Stimulated activated naive CD8-positive, alpha-beta T cell treated with anti-CD3 and anti-CD28 coated beads, Interleukin-15, Interleukin-2, amounts not matched to agents 100 U/mL and 50 U/mL, for 24 hours (primary cell): ENCODE results near the gene SEMA3D.

ENCODE experiments used
- ATAC-seq: fragments of 150-1000 bp; cut with Tn5 transposase; one replicate; pipeline ENCODE4 v1.10.0; 2021
- DNase-seq: peaks from one replicate; pipeline ENCODE4 v3.0.0; 2021

SEMA3D gene

GRCh38 chr7:85125176-85125575, 61.7 kb downstream of the SEMA3D start:
- no peak for ATAC-seq

GRCh38 chr7:85119934-85120333, 66.9 kb downstream of the SEMA3D start:
- DNase-seq: no peak

More at GRCh38 chr7:85125176-85125575, 61.7 kb downstream of the SEMA3D start:
- DNase-seq: no peak

GRCh38 chr7:85115862-85116261, 71.0 kb downstream of the SEMA3D start:
- ATAC-seq (no peak), DNase-seq (no peak)

More at GRCh38 chr7:85119934-85120333, 66.9 kb downstream of the SEMA3D start:
- ATAC-seq: no peak

DNA sequence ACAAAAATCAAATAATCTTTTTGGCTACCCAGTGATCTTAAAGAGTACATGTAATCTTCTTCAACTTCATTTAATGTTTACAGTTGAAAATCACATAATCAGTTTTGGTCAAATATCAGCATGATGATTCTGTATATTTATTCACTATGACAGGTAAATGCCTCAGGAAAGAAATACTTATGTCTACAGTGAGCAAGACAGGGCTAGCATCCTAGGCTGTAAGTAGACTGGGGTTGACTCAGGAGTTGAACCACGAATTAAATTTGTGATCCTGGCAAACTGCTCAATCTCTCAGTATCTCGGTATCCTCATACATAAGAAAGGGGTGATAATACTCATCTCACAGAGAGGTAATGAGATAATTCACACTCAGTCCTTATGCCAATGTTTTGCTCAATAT, 71.8 kb downstream of the SEMA3D start:
- no peak for DNase-seq

GRCh38 chr7:85114342-85114741, 72.5 kb downstream of the SEMA3D start:
- DNase-seq (no peak), ATAC-seq (no peak)

More for the DNA sequence above, 71.8 kb downstream of the SEMA3D start:
- no peak for ATAC-seq

GRCh38 chr7:85111761-85112160, 75.1 kb downstream of the SEMA3D start:
- no peak for DNase-seq
- ATAC-seq: no peak

GRCh38 chr7:85106719-85107118, 80.1 kb downstream of the SEMA3D start:
- DNase-seq (no peak), ATAC-seq (no peak)

DNA sequence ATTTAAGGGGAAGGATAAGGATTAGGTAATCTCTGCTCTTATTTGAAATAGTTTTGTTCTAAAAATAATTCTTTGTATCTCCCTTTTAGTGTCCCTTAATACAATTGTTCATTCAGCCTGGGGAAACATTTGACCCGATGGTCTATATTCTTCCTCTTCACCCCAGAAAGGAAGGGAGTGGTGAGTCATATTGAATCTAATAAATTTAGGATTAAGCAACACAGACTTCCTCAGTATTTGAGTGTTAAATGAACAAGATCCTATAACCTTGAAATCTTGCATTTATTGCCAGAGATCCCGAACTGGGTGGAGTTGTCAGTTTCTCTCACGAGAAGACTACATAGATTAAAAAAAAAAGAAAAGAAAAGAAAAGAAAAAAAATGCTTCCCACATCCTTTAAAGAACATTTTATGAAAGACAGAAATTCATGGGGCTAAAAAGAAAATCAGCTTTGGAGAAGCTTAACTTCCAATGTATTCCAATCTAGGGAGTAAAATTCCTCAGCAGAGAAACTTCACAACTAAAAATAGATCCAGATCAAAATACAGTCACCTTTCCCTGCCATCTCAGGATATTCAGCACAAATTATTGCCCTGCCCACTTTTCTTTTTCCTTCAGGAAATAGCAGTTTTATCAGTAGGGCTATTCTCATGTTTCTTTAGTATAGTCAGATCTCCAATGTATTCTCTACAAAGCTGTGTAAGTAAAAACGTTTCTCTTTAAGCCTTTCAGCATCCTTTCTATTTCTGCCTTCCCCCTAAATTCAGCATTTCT, 82.2 kb downstream of the SEMA3D start:
- DNase-seq (no peak), ATAC-seq (no peak)

- DNase-seq (no peak), ATAC-seq (no peak)
Observed at GRCh38 chr7:85103962-85104361, 82.9 kb downstream of the SEMA3D start.

GRCh38 chr7:85103357-85103756, 83.5 kb downstream of the SEMA3D start:
- DNase-seq (no peak), ATAC-seq (no peak)

GRCh38 chr7:85102813-85103350, 84.0 kb downstream of the SEMA3D start:
- ATAC-seq (no peak), DNase-seq (no peak)

DNA sequence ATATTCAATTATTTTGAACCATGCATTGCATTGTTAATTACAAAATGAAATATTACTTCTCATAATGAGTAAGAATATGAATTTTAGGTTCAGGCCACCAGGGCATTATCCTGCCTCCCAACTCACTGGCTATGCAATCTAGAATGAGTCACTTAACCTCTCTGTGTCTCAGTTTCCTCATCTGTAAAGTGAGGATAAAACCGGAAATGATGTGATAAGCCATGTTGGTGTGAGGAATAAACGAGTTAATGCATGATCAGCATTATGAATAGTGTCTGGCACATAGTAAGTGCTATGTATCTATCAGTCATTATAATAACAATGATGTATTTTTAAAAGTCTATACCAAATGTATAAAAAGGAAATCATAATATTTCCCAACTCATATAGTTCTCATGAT, 85.5 kb downstream of the SEMA3D start:
- ATAC-seq (no peak), DNase-seq (no peak)

GRCh38 chr7:85097844-85098243, 89.0 kb downstream of the SEMA3D start:
- ATAC-seq: no peak
- no peak for DNase-seq

DNA sequence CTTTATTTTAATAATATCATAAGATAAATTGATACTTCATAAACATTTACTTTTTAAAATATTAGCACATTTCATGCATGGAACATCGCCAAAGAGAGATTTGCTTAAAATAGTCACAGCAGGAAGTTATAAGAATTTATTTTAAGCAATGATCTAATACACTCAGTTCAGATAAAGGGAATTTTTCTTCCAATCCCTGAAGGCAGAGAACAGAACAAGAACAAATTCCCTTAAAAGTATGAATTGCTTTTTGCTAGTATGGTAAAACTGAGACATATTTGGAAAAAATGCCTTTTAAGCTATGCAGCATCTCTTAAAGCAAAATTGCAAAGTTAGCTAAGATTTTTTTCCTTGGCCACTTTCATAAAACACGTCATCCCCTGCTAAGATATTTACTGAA, 91.0 kb downstream of the SEMA3D start:
- ATAC-seq (no peak), DNase-seq (no peak)

DNA sequence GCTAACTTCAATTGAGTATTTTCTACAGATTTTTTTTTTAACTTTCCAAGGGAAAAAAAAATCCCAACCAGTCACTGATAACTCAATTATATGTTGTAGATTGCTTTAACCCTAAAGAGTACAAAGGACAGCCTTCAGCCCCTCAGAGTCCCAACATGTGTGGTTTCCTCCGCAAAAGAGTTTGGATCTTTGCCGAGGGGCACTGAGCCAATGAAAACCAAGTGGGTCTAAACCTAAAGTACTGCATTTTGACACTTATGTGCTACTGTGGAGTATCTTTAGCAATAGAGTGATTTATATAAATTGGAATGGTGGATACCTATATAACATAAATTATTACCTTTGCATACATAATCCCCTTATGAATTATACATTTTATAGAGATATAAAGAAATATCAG, 91.5 kb downstream of the SEMA3D start:
- no peak for ATAC-seq

DNA sequence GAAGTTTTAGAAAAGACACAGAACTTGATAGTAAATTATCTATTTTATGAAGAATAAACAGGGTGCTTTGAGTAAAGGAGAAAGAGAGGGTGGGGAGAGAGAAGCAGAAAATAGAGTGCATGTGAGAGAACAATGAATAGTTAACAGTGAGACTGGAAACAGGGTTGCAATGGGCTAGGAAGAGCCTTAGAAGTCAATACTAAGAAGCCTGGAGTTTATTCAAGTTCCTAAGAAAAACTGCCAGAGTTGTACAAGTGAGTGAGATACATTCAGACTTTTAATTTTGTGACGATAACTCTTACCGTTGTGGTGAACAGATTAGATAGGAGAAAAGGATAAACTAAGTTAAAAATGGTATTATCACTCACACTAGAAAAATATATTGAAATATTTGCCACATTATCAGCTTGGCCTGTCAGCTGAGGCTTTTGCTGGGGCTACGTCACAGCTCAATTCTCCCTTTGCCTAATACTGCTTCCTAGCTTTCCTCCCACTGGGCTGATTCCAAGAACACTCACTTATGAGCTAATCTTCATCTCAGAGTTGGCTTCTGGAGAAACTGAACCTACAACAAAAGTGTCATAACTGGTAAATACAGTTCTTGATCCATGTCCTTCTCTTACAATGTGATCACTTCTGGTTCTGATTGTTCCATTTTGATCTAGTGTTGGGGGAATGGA, 92.7 kb downstream of the SEMA3D start:
- ATAC-seq (no peak), DNase-seq (no peak)

More for the DNA sequence above, 91.5 kb downstream of the SEMA3D start:
- DNase-seq: no peak

- DNase-seq (no peak), ATAC-seq (no peak)
Observed at GRCh38 chr7:85091565-85091928, 95.3 kb downstream of the SEMA3D start.

GRCh38 chr7:85090919-85091564, 95.8 kb downstream of the SEMA3D start:
- ATAC-seq: no peak
- DNase-seq: no peak

DNA sequence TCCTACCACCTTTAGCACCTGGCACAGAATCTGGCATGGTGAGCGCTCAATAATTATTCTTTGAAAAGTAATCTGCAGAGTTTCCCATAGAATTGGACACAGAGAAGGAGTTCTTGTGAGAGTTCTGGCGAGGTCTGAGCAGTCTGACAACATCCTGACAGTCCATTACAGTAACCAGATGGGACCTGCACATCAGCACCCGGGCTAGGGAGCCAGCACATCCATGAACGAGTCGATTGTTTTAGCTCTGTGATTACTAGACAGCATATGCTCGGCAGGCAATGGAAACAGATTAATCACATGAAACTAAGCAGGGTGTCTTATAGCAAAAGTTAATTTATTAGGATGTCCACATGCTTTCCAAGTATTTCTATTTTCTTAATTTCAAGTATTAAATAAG, 96.7 kb downstream of the SEMA3D start:
- ATAC-seq: no peak
- no peak for DNase-seq

- ATAC-seq (no peak), DNase-seq (no peak)
Observed at GRCh38 chr7:85081846-85082245, 105.0 kb downstream of the SEMA3D start.

- no peak for ATAC-seq
- no peak for DNase-seq
Observed at GRCh38 chr7:85081392-85081791, 105.5 kb downstream of the SEMA3D start.

GRCh38 chr7:85079434-85079833, 107.4 kb downstream of the SEMA3D start:
- no peak for ATAC-seq

GRCh38 chr7:85078181-85078580, 108.7 kb downstream of the SEMA3D start:
- DNase-seq: no peak
- no peak for ATAC-seq

More at GRCh38 chr7:85079434-85079833, 107.4 kb downstream of the SEMA3D start:
- no peak for DNase-seq
